Tongue (tissue), 2 donors: ENCODE results near the gene WRAP73. TPM values are rescaled to one million over a fixed set of nuclear protein-coding genes. Genes with fewer than 3 reads are reported as not detected.

Experiments
- DNase-seq: peaks from one replicate; pipeline ENCODE4 v3.0.0-alpha.2; 2015
- total RNA-seq: library from RNA; depleted of rRNA; stranded (reverse); fragments of >200 nt; gene quantifications from one replicate; pipeline ENCODE4 v1.2.3, GENCODE V29; 2014

The WRAP73 gene
- total RNA-seq, 1 donor from 2014 or later, result 25.4 TPM

GRCh38 chr1:3681898-3682806, 32.2 kb upstream of the WRAP73 start:
- no peak for DNase-seq

GRCh38 chr1:3681231-3681897, 31.5 kb upstream of the WRAP73 start:
- DNase-seq, result no peak

- DNase-seq, result no peak
Observed at GRCh38 chr1:3680488-3681230, 30.8 kb upstream of the WRAP73 start.

GRCh38 chr1:3679799-3680453, 30.0 kb upstream of the WRAP73 start:
- DNase-seq, result no peak

GRCh38 chr1:3679098-3679555, 29.2 kb upstream of the WRAP73 start:
- DNase-seq, result no peak

GRCh38 chr1:3678361-3679097, 28.6 kb upstream of the WRAP73 start:
- no peak for DNase-seq

- DNase-seq, result no peak
Observed at GRCh38 chr1:3677484-3677883, 27.6 kb upstream of the WRAP73 start.

- DNase-seq, result no peak
Observed at GRCh38 chr1:3676581-3677470, 26.9 kb upstream of the WRAP73 start.

GRCh38 chr1:3675436-3675835, 25.5 kb upstream of the WRAP73 start:
- no peak for DNase-seq

GRCh38 chr1:3674100-3675094, 24.5 kb upstream of the WRAP73 start:
- no peak for DNase-seq

GRCh38 chr1:3673381-3674099, 23.6 kb upstream of the WRAP73 start:
- no peak for DNase-seq

GRCh38 chr1:3672971-3673361, 23.1 kb upstream of the WRAP73 start:
- no peak for DNase-seq

GRCh38 chr1:3672231-3672970, 22.5 kb upstream of the WRAP73 start:
- DNase-seq, result no peak

- DNase-seq, result no peak
Observed at GRCh38 chr1:3671371-3672180, 21.7 kb upstream of the WRAP73 start.

GRCh38 chr1:3670823-3671265, 20.9 kb upstream of the WRAP73 start:
- DNase-seq, result no peak

GRCh38 chr1:3669971-3670431, 20.1 kb upstream of the WRAP73 start:
- no peak for DNase-seq

GRCh38 chr1:3669421-3669821, 19.5 kb upstream of the WRAP73 start:
- no peak for DNase-seq
